ENCODE data around the gene KLK6.

GRCh38 chr19:51018745-51019543 is 49.6 kb upstream of the KLK6 start:
- no peak for TF ChIP-seq CTCF (conservative IDR thresholded peaks at IDR 0.05; ENCODE audit: low read depth, low read length)
- no peak for TF ChIP-seq EZH2 (IDR thresholded peaks at IDR 0.05; ENCODE audit: low read length, unreplicated experiment)
- TF ChIP-seq EZH2phosphoT487 (IDR thresholded peaks at IDR 0.05; ENCODE audit: borderline replicate concordance, low read length) = no peak

All from PC-3 (cell line).